Motor neuron (in vitro differentiated cells): ENCODE measurements around the gene SP3. TPM values are rescaled to one million over a fixed set of nuclear protein-coding genes. Genes with fewer than 3 reads are reported as not detected.

Source experiments
- ATAC-seq, 8 experiments: fragments of 200-7000 bp; cut with Tn5 transposase; replicated peaks in 6 of 8; 2 replicates each; pipeline ENCODE4 v1.8.0; 2021; ENCODE audit warnings: mild to moderate bottlenecking in 8 of 8, moderate library complexity in 8 of 8
- H3K27ac ChIP-seq, 2 donors: fragments of 250-450 bp; sonication (Bioruptor Pico); 2 replicates each; pipeline ENCODE4 v1.9.0; 2021; ENCODE audit warnings: antibody characterized with exemption in 2 of 2, mild to moderate bottlenecking in 2 of 2, moderate library complexity in 1 of 2
- H3K4me1 ChIP-seq, 2 donors: fragments of 250-450 bp; sonication (Bioruptor Pico); replicated peaks in 1 of 2; 2 replicates each; pipeline ENCODE4 v1.6.1; 2021; ENCODE audit warnings: antibody characterized with exemption in 2 of 2, mild to moderate bottlenecking in 2 of 2, moderate library complexity in 1 of 2
- H3K4me3 ChIP-seq, 5 donors: fragments of 250-450 bp; sonication (Bioruptor Pico); 2 replicates each; pipeline ENCODE4 v1.9.0; 2021; ENCODE audit warnings: antibody characterized with exemption in 5 of 5, mild to moderate bottlenecking in 5 of 5, moderate library complexity in 4 of 5
- WGBS, 10 experiments: fragments of 450-650 bp; shearing (Covaris generic); methylation state at CpG; one replicate each; pipeline ENCODE4 v1.0.0; 2022; 5-methylcytosine and 5-hydroxymethylcytosine counted together
- in situ Hi-C, 9 experiments: fragments of 400-800 bp; cut with MboI; loops; one replicate each; pipeline ENCODE4 v1.15.0; 2021; ENCODE audit warnings: low sequenced_read_pairs in 9 of 9, low pct_unique_long_range_greater_than_20kb in 2 of 9; ENCODE audit not compliant: unreplicated experiment in 9 of 9
- total RNA-seq, 8 experiments: library from RNA; unstranded; fragments of 300-600 nt; gene quantifications; 2 replicates each; pipeline versions ENCODE4 v1.2.3 to v1.2.4, GENCODE V29; 2022

The SP3 gene
- total RNA-seq, 8 experiments from 2014 or later: 55.9 to 94.2 (median 70.9) TPM

DNA sequence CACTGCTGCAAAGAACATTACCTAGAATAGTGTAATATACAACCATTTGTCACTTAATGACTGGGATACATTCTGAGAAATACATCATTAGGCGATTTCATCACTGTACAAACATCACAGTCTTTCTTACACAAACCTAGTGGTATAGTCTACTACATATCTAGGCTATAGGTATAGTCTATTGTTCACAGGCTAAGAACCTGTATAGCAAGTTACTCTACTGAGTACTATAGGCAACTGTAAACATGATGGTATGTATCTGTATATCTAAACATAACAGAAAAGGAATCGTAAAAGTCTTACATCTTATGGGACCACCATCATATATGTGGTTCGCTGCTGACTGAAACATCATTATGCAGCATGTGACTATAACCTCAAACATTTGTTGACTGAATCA, 21.4 kb downstream of the SP3 start:
- peaks cover 7 to 8% of the 10 kb centered on the region in 2 donors for H3K4me1 ChIP-seq
- no peak overlapping the region for H3K27ac ChIP-seq
- in situ Hi-C loops: no loop called here
- H3K4me3 ChIP-seq: no peak overlapping the region
- 70 to 100% (median 100%) methylated on average over 1 to 3 of the region's 3 CpGs for WGBS, 10 experiments
- no peak for ATAC-seq

GRCh38 chr2:173942861-173943523, 22.2 kb downstream of the SP3 start:
- Histone ChIP-seq H3K4me3 (no peak overlapping the region), H3K27ac (no peak overlapping the region), H3K4me1 (peaks cover 11 to 15% of the 10 kb centered on the region in 2 donors)
- in situ Hi-C loops: no loop called here
- no peak for ATAC-seq
- WGBS, 10 experiments: 78 to 100% (median 94%) methylated on average over 1 to 3 of the region's 3 CpGs

- H3K4me1 ChIP-seq: peaks cover 14 to 23% of the 10 kb centered on the region in 2 donors
- H3K4me3 ChIP-seq: no peak overlapping the region
- ATAC-seq: no peak
- WGBS, 10 experiments: 70 to 100% (median 100%) methylated on average over 1 of the region's 1 CpG; no CpG with 5 or more reads in 1 of the 10 experiments
- in situ Hi-C loops: no loop called here
- no peak overlapping the region for H3K27ac ChIP-seq
These were observed 23.6 kb downstream of the SP3 start for GRCh38 chr2:173941567-173941966.

GRCh38 chr2:173940208-173941020, 24.8 kb downstream of the SP3 start:
- H3K4me3 ChIP-seq: no peak overlapping the region
- in situ Hi-C loops: no loop called here
- peaks cover 14 to 26% of the 10 kb centered on the region in 2 donors for H3K4me1 ChIP-seq
- H3K27ac ChIP-seq: no peak overlapping the region
- WGBS, 10 experiments: 83 to 100% (median 99%) methylated on average over 1 to 5 of the region's 5 CpGs; no CpG with 5 or more reads in 2 of the 10 experiments
- ATAC-seq: no peak

GRCh38 chr2:173938700-173939384, 26.3 kb downstream of the SP3 start:
- Histone ChIP-seq H3K27ac (no peak overlapping the region), H3K4me3 (no peak overlapping the region), H3K4me1 (peaks cover 14 to 26% of the 10 kb centered on the region in 2 donors)
- WGBS, 10 experiments: 83 to 100% (median 100%) methylated on average over 1 to 2 of the region's 2 CpGs
- in situ Hi-C loops: no loop called here
- peak in 4 of 8 experiments; percentile 19 to 62 (median 33) for ATAC-seq

DNA sequence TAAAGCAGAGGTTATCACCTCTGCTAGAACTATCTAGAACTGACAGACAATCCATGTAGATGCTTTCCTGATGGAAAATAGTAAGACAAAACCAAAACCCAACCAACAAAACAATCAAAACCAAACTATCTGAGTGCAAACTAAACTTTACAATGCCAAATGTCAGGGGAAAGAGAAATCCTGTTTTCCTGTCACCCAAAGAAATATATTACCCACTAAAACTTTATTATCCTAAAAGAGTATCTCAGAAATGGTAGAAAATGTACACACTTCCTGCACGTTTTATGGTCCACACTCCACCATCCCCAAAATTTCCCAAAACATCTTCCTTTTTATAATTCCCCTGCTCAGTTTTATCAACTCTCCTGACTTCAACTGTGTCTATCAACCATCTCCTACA, 29.9 kb downstream of the SP3 start:
- Histone ChIP-seq H3K4me1 (peaks cover 13 to 26% of the 10 kb centered on the region in 2 donors), H3K27ac (no peak overlapping the region), H3K4me3 (no peak overlapping the region)
- ATAC-seq: no peak
- WGBS, 10 experiments: 43 to 100% (median 90%) methylated on average over 1 of the region's 1 CpG; no CpG with 5 or more reads in 1 of the 10 experiments
- in situ Hi-C loops: no loop called here

GRCh38 chr2:173934895-173935294, 30.3 kb downstream of the SP3 start:
- no peak for ATAC-seq
- Histone ChIP-seq H3K4me3 (no peak overlapping the region), H3K27ac (no peak overlapping the region), H3K4me1 (peaks cover 9 to 28% of the 10 kb centered on the region in 2 donors)
- in situ Hi-C loops: no loop called here
- WGBS, 10 experiments: 70 to 100% (median 93%) methylated on average over 1 to 5 of the region's 5 CpGs; no CpG with 5 or more reads in 3 of the 10 experiments

- Histone ChIP-seq H3K4me3 (no peak overlapping the region), H3K4me1 (peaks cover 0 to 18% of the 10 kb centered on the region in 2 donors), H3K27ac (no peak overlapping the region)
- no peak for ATAC-seq
- WGBS, 10 experiments: 86 to 100% (median 91%) methylated on average over 1 to 2 of the region's 2 CpGs; no CpG with 5 or more reads in 3 of the 10 experiments
- in situ Hi-C loops: no loop called here
These were observed 33.4 kb downstream of the SP3 start for GRCh38 chr2:173931751-173932150.

- Histone ChIP-seq H3K27ac (no peak overlapping the region), H3K4me3 (no peak overlapping the region), H3K4me1 (peaks cover 0 to 13% of the 10 kb centered on the region in 2 donors)
- WGBS, 10 experiments: 86 to 100% (median 100%) methylated on average over 1 of the region's 1 CpG; no CpG with 5 or more reads in 7 of the 10 experiments
- ATAC-seq: peak in 2 of 8 experiments; percentile 42 to 50
- in situ Hi-C loops: no loop called here
These were observed 35.7 kb downstream of the SP3 start for GRCh38 chr2:173929441-173929840.

- Histone ChIP-seq H3K4me1 (peaks cover 0 to 19% of the 10 kb centered on the region in 2 donors), H3K4me3 (no peak overlapping the region), H3K27ac (no peak overlapping the region)
- in situ Hi-C loops: no loop called here
- ATAC-seq: no peak
These were observed 38.3 kb downstream of the SP3 start for GRCh38 chr2:173926875-173927274.

GRCh38 chr2:173924285-173924684, 40.9 kb downstream of the SP3 start:
- H3K27ac ChIP-seq: no peak overlapping the region
- in situ Hi-C loops: no loop called here
- no peak for ATAC-seq
- 74 to 100% (median 92%) methylated on average over 1 to 2 of the region's 2 CpGs for WGBS, 10 experiments
- H3K4me3 ChIP-seq: no peak overlapping the region
- peaks cover 0 to 11% of the 10 kb centered on the region in 2 donors for H3K4me1 ChIP-seq

- Histone ChIP-seq H3K4me3 (no peak overlapping the region), H3K27ac (no peak overlapping the region), H3K4me1 (peaks cover 0 to 6% of the 10 kb centered on the region in 2 donors)
- in situ Hi-C loops: no loop called here
- ATAC-seq: no peak
These were observed 42.4 kb downstream of the SP3 start for GRCh38 chr2:173922760-173923159.

DNA sequence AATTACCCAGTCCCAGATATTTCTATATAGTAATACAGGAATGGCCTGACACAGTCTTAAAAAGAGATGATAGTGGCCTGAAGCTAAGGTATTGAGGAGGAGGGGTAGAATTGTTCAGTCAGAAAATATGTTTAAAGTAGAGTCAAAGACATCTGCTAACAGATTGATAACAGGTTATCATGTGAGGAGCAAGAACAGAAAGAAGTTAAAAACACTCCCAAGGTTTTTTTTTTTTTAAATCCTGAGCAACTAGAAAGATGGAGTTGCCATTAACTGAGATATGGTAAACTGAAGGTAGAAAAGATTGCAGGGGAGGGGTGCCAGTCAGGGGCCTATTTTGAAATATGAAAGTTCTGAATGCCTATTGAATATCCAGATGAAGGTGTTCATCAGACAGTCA, 43.1 kb downstream of the SP3 start:
- no peak for ATAC-seq
- Histone ChIP-seq H3K4me3 (no peak overlapping the region), H3K4me1 (peaks cover 0 to 6% of the 10 kb centered on the region in 2 donors), H3K27ac (no peak overlapping the region)
- in situ Hi-C loops: no loop called here
